ENCODE results near the gene TMEM8B. TPM values are rescaled to one million over a fixed set of nuclear protein-coding genes. Genes with fewer than 3 reads are reported as not detected.
"Not testable (repeated sequence)": the region's sequence is repeated elsewhere in the genome, so short reads cannot be mapped to it uniquely, and the experiment has no call there.

TMEM8B gene
- total RNA-seq, 1 experiment from 2014 or later: 0.95 TPM

- DNase-seq (ENCODE audit: low read depth): peak; percentile 66
Observed at GRCh38 chr9:35906923-35907699, 78.1 kb downstream of the TMEM8B start.

- DNase-seq (ENCODE audit: low read depth): peak; percentile 97
Observed at GRCh38 chr9:35907711-35908503, 78.9 kb downstream of the TMEM8B start.

DNA sequence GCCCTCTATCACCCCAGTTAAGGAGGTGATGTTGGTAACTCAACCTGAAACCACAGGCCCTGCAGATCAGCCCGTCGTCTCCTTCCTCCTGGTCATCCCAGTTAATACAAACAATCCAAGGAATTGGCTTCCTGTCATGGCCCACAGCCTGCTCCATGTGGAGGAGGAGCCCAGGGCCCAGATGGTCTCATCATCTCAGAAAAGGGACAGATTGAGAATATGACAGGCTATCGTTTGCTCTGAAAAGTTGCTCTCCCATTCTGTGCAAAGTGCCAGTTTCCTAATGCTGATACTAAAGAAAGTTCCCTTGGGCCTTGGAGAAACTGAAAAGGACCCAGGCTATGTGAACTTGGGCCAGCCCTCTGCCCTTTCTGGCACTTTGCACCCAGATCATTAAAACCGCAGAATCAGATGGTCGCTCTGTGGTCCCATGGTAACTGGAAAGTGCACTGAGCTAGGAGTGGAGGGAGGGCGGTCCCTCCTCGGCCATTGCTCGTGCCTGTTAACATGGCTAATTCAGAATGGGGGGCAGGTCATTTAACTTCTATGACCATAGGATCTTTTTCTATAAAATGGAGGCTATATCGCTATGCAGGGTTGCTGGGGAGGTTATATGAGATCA is 79.6 kb downstream of the TMEM8B start:
- no peak for DNase-seq (ENCODE audit: low read depth)

- DNase-seq (ENCODE audit: low read depth): no peak
Observed at GRCh38 chr9:35909274-35909673, 80.2 kb downstream of the TMEM8B start, which contains the start of gene SPAAR. TSS of gene SPAAR (plus strand) at chr9:35909490. CDS start at chr9:35910464, 974 bp downstream.

GRCh38 chr9:35909687-35910612 is 80.9 kb downstream of the TMEM8B start:
- no peak for DNase-seq (ENCODE audit: low read depth)

- DNase-seq (ENCODE audit: low read depth): peak; percentile 73
Observed at GRCh38 chr9:35910613-35911359, 81.8 kb downstream of the TMEM8B start.

GRCh38 chr9:35911690-35912089 is 82.7 kb downstream of the TMEM8B start:
- DNase-seq (ENCODE audit: low read depth): no peak

DNA sequence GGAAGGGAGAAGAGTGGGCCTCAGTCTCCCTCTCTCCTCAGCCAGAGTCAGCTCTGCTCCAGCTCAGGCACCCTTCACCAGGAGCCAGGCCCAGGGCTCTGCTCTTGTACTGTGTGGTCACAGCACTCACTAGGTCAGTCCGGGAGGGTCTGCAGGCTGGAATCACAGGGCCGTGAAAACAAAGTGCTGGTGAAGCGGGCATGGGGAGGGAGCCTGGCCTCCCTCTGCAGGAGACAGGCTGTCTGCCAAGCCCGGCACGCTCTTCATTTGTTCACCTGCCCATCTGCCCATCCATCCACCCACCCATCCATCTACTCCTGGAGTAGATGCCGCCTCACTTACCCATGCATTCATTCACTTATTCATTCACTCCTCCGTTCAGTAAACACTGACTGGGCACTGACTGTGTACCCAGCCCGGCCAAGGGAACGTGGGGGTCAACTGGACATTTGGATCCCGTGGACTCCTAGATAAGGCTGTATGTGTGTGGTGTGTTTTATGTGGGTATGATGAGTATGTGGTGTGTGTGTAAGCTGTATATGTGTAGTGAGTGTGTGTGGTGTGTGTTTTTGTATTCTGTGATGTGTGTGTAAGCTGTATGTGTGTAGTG is 83.9 kb downstream of the TMEM8B start:
- DNase-seq (ENCODE audit: low read depth): no peak

GRCh38 chr9:35913429-35913828 is 84.4 kb downstream of the TMEM8B start:
- DNase-seq (ENCODE audit: low read depth): not testable (repeated sequence)

GRCh38 chr9:35914301-35914807 is 85.3 kb downstream of the TMEM8B start:
- peak; percentile 14 for DNase-seq (ENCODE audit: low read depth)

Small RNA genes within 50 kb of the gene (small RNA-seq; reads per million reads assigned to genes)
- not detected for gene HINT2

Other genes starting within 250 kb of the TMEM8B start
- gene TESK1, start 224.0 kb upstream of the TMEM8B start, total RNA-seq (2014; rRNA removed; shearing (Covaris generic)): 5.4 and 9.2 TPM in 2 replicates
- 0.27 TPM in 1 of 2 replicates, not detected in the other for gene CD72, start 210.8 kb upstream of the TMEM8B start, total RNA-seq (2014; rRNA removed; shearing (Covaris generic))
- not detected in 2 replicates for gene SIT1, start 178.3 kb upstream of the TMEM8B start, total RNA-seq (2014; rRNA removed; shearing (Covaris generic))
- 6,816 and 22,210 TPM in 2 replicates for gene RMRP, start 171.2 kb upstream of the TMEM8B start, total RNA-seq (2014; rRNA removed; shearing (Covaris generic))
- 9.2 and 9.3 TPM in 2 replicates for gene CCDC107, start 170.9 kb upstream of the TMEM8B start, total RNA-seq (2014; rRNA removed; shearing (Covaris generic))
- 5.3 and 8.9 TPM in 2 replicates for gene ARHGEF39, start 164.0 kb upstream of the TMEM8B start, total RNA-seq (2014; rRNA removed; shearing (Covaris generic))
- gene CA9, start 155.3 kb upstream of the TMEM8B start, total RNA-seq (2014; rRNA removed; shearing (Covaris generic)): 0.33 and 0.55 TPM in 2 replicates
- gene TPM2, start 139.3 kb upstream of the TMEM8B start, total RNA-seq (2014; rRNA removed; shearing (Covaris generic)): 405 and 411 TPM in 2 replicates
- gene TLN1, start 97.0 kb upstream of the TMEM8B start, total RNA-seq (2014; rRNA removed; shearing (Covaris generic)): 165 and 198 TPM in 2 replicates
- 42.1 and 44.1 TPM in 2 replicates for gene CREB3, start 96.6 kb upstream of the TMEM8B start, total RNA-seq (2014; rRNA removed; shearing (Covaris generic))
- gene GBA2, start 80.0 kb upstream of the TMEM8B start, total RNA-seq (2014; rRNA removed; shearing (Covaris generic)): 39.2 and 41.6 TPM in 2 replicates
- gene RGP1, start 79.9 kb upstream of the TMEM8B start, total RNA-seq (2014; rRNA removed; shearing (Covaris generic)): 15.8 and 22.1 TPM in 2 replicates
- gene MSMP, start 75.0 kb upstream of the TMEM8B start, total RNA-seq (2014; rRNA removed; shearing (Covaris generic)): not detected in 2 replicates
- 6.9 and 8.6 TPM in 2 replicates for gene NPR2, start 37.6 kb upstream of the TMEM8B start, total RNA-seq (2014; rRNA removed; shearing (Covaris generic))
- 0.26 and 1.0 TPM in 2 replicates for gene SPAG8, start 17.0 kb upstream of the TMEM8B start, total RNA-seq (2014; rRNA removed; shearing (Covaris generic))
- 72.7 and 81.8 TPM in 2 replicates for gene HINT2, start 14.2 kb upstream of the TMEM8B start, total RNA-seq (2014; rRNA removed; shearing (Covaris generic))
- gene FAM221B, start 496 bp upstream of the TMEM8B start, total RNA-seq (2014; rRNA removed; shearing (Covaris generic)): not detected in 2 replicates
- gene OR13J1, start 41.2 kb downstream of the TMEM8B start, total RNA-seq (2014; rRNA removed; shearing (Covaris generic)): not detected in 2 replicates
- 2.4 and 3.2 TPM in 2 replicates for gene HRCT1, start 77.0 kb downstream of the TMEM8B start, total RNA-seq (2014; rRNA removed; shearing (Covaris generic))
- 0.05 and 0.23 TPM in 2 replicates for gene SPAAR, start 80.3 kb downstream of the TMEM8B start, total RNA-seq (2014; rRNA removed; shearing (Covaris generic))
- gene OR2S2, start 128.9 kb downstream of the TMEM8B start, total RNA-seq (2014; rRNA removed; shearing (Covaris generic)): 0.32 TPM in 1 of 2 replicates, not detected in the other
- 5.2 and 7.5 TPM in 2 replicates for gene RECK, start 207.7 kb downstream of the TMEM8B start, total RNA-seq (2014; rRNA removed; shearing (Covaris generic))

Measured in HT1080 (cell line).